Smooth muscle cell (in vitro differentiated cells): ENCODE data around the gene GTPBP3. TPM values are rescaled to one million over a fixed set of nuclear protein-coding genes. Genes with fewer than 3 reads are reported as not detected.

Experiments
- DNase-seq: peaks from one replicate; lab custom pipeline; 2025; ENCODE audit not compliant: unreplicated experiment; lab: John Stamatoyannopoulos, UW
- H2AFZ ChIP-seq: fragments of 200-600 bp; sonication (generic); 2 replicates; pipeline ENCODE4 v1.6.0; 2016; ENCODE audit warnings: antibody characterized with exemption, low read depth, mild to moderate bottlenecking
- H3F3A ChIP-seq: fragments of 200-600 bp; sonication (generic); 2 replicates; pipeline ENCODE4 v1.6.0; 2017; ENCODE audit warnings: antibody characterized with exemption, low read depth
- H3K27ac ChIP-seq: fragments of 200-600 bp; sonication (generic); 2 replicates; pipeline ENCODE4 v1.5.1; 2016; ENCODE audit warnings: low read depth, mild to moderate bottlenecking
- H3K27me3 ChIP-seq: fragments of 200-600 bp; sonication (generic); 2 replicates; pipeline ENCODE4 v1.6.1; 2016; ENCODE audit warnings: low read depth, mild to moderate bottlenecking
- H3K36me3 ChIP-seq: fragments of 200-600 bp; sonication (generic); 2 replicates; pipeline ENCODE4 v1.5.1; 2016; ENCODE audit warnings: low read depth
- H3K4me1 ChIP-seq: fragments of 200-600 bp; sonication (generic); 2 replicates; pipeline ENCODE4 v1.5.1; 2016; ENCODE audit warnings: low read depth
- H3K4me2 ChIP-seq: fragments of 200-600 bp; sonication (generic); 2 replicates; pipeline ENCODE4 v1.6.0; 2016; ENCODE audit warnings: mild to moderate bottlenecking
- H3K4me3 ChIP-seq: fragments of 200-600 bp; sonication (generic); 2 replicates; pipeline ENCODE4 v1.5.1; 2016; ENCODE audit warnings: mild to moderate bottlenecking
- H3K79me2 ChIP-seq: fragments of 200-600 bp; sonication (generic); 2 replicates; pipeline ENCODE4 v1.6.0; 2016; ENCODE audit warnings: low read depth, mild to moderate bottlenecking
- H3K9ac ChIP-seq: fragments of 200-600 bp; sonication (generic); 2 replicates; pipeline ENCODE4 v1.6.0; 2016; ENCODE audit warnings: low read depth
- H3K9me3 ChIP-seq: fragments of 200-600 bp; sonication (generic); replicated peaks from 2 replicates; pipeline ENCODE4 v1.5.1; 2016; ENCODE audit warnings: low read depth
- H4K20me1 ChIP-seq: fragments of 200-600 bp; sonication (generic); 2 replicates; pipeline ENCODE4 v1.6.0; 2016; ENCODE audit warnings: low read depth
- WGBS: methylation state at CpG from one replicate; pipeline ENCODE4 v1.1.7; 2016; ENCODE audit warnings: low lambda C conversion rate; 5-methylcytosine and 5-hydroxymethylcytosine counted together
- polyA plus RNA-seq: library from polyadenylated mRNA; unstranded; fragments of >200 nt; fragmentation: Nextera tagmentation; extraction: Ambion mirVana; gene quantifications from 2 replicates; pipeline ENCODE4 v1.2.1, GENCODE V29; 2016
- total RNA-seq: library from RNA; depleted of rRNA; stranded (reverse); fragments of >200 nt; gene quantifications from 2 replicates; pipeline ENCODE4 v1.2.3, GENCODE V29; 2014
- TF ChIP-seq, protein P1 (sequence below): fragments of 200-600 bp; sonication (generic); IDR thresholded peaks from 2 replicates; pipeline ENCODE4 v1.5.1; 2017; ENCODE audit warnings: borderline replicate concordance, mild to moderate bottlenecking, antibody characterized with exemption; ENCODE audit not compliant: insufficient read depth, poor library complexity, severe bottlenecking

GTPBP3 gene
- total and polyA plus RNA-seq, 2 experiments from 2014 or later: 16.5 to 19.6 TPM

GRCh38 chr19:17335575-17335974, 1.8 kb upstream of the GTPBP3 start:
- Histone ChIP-seq H3K27ac (peak overlapping the region; percentile 60), H3K9me3 (no peaks in the 10 kb centered on the region), H3F3A (no peaks in the 10 kb centered on the region), H3K4me3 (no peak overlapping the region), H3K4me2 (peak overlapping the region; percentile 92), H3K79me2 (no peaks in the 10 kb centered on the region), H3K4me1 (peaks cover 6% of the 10 kb centered on the region), H3K36me3 (no peaks in the 10 kb centered on the region), H3K9ac (no peak overlapping the region), H3K27me3 (peaks cover 2% of the 10 kb centered on the region), H2AFZ (no peak overlapping the region), H4K20me1 (no peaks in the 10 kb centered on the region)
- TF ChIP-seq, protein P1, sequence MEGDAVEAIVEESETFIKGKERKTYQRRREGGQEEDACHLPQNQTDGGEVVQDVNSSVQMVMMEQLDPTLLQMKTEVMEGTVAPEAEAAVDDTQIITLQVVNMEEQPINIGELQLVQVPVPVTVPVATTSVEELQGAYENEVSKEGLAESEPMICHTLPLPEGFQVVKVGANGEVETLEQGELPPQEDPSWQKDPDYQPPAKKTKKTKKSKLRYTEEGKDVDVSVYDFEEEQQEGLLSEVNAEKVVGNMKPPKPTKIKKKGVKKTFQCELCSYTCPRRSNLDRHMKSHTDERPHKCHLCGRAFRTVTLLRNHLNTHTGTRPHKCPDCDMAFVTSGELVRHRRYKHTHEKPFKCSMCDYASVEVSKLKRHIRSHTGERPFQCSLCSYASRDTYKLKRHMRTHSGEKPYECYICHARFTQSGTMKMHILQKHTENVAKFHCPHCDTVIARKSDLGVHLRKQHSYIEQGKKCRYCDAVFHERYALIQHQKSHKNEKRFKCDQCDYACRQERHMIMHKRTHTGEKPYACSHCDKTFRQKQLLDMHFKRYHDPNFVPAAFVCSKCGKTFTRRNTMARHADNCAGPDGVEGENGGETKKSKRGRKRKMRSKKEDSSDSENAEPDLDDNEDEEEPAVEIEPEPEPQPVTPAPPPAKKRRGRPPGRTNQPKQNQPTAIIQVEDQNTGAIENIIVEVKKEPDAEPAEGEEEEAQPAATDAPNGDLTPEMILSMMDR: no peak
- 80% methylated on average over 10 of the region's 10 CpGs for WGBS
- no peak for DNase-seq

DNA sequence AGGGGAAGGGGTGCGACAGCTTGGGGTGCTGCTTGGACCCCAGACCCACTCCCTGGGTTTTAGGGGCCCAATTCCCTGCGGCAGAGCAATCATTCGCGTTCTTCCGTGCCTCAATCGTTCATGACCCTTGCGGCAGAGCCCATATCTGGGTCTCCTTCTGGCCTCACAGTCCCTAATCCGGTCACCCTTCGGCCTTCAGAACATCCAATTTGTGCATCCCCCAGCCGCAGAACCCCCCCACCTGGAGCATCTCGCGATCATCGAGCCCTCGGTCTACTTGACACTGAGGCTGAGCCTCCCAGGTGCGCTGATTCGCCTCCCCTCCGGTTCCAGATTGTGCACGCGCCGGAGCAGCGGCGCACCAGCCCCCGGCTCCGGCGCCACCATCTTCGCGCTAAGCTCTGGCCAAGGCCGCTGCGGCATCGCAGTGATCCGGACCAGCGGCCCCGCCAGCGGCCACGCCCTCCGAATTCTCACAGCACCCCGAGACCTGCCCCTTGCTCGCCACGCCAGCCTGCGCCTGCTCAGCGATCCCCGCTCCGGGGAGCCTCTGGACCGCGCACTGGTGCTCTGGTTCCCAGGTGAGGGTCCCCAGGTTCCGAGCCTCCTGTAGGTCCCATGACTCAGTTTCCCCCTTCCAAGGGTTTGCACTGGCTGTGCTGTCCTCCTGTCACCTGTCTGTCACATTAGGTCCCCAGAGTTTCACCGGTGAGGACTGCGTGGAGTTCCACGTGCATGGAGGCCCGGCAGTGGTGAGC, 501 bp downstream of the GTPBP3 start:
- Histone ChIP-seq H3F3A (no peaks in the 10 kb centered on the region), H3K27me3 (no peaks in the 10 kb centered on the region), H3K27ac (no peak overlapping the region), H3K79me2 (no peaks in the 10 kb centered on the region), H3K4me2 (peak overlapping the region; percentile 92), H3K36me3 (no peaks in the 10 kb centered on the region), H4K20me1 (no peaks in the 10 kb centered on the region), H2AFZ (peak overlapping the region; percentile 49), H3K9me3 (no peaks in the 10 kb centered on the region), H3K4me3 (peak overlapping the region; percentile 84), H3K9ac (peak overlapping the region; percentile 35), H3K4me1 (peaks cover 6% of the 10 kb centered on the region)
- TF ChIP-seq, protein P1: no peak
- DNase-seq: no peak
- WGBS: 9% methylated on average over 49 of the region's 50 CpGs

- no peak overlapping the region for H3K9ac ChIP-seq
- WGBS: 93% methylated on average over 28 of the region's 30 CpGs
- H3K9me3 ChIP-seq: no peaks in the 10 kb centered on the region
- H3K79me2 ChIP-seq: no peaks in the 10 kb centered on the region
- no peaks in the 10 kb centered on the region for H3K27me3 ChIP-seq
- H2AFZ ChIP-seq: no peak overlapping the region
- peaks cover 6% of the 10 kb centered on the region for H3K4me1 ChIP-seq
- peak overlapping the region; percentile 92 for H3K4me2 ChIP-seq
- DNase-seq: no peak
- peak overlapping the region; percentile 84 for H3K4me3 ChIP-seq
- TF ChIP-seq, protein P1: no peak
- H4K20me1 ChIP-seq: no peaks in the 10 kb centered on the region
- no peak overlapping the region for H3K27ac ChIP-seq
- no peaks in the 10 kb centered on the region for H3K36me3 ChIP-seq
- no peaks in the 10 kb centered on the region for H3F3A ChIP-seq
Measured at GRCh38 chr19:17338433-17339078, 1.2 kb downstream of the GTPBP3 start.
